H1 (cell line): ENCODE results near the gene PRRT1B. TPM values are rescaled to one million over a fixed set of nuclear protein-coding genes. Genes with fewer than 3 reads are reported as not detected.

ENCODE experiments used
- polyA plus RNA-seq, 7 experiments: library from polyadenylated mRNA; depleted of rRNA in 3 of 7; stranded (reverse) in 5 of 7; unstranded in 2 of 7; fragments of >200 nt in 5 of 7; fragments of 200-250 nt in 2 of 7; gene quantifications; 1 replicate in 5 of 7; 2 replicates in 1 of 7; 4 replicates in 1 of 7; pipeline versions ENCODE4 v1.2.1 to v1.2.3, GENCODE V29; 2011 to 2013; ENCODE audit warnings: missing spikeins in 2 of 7, mixed read lengths in 2 of 7
- total RNA-seq: library from RNA; stranded (reverse); fragmentation: NEBNext Ultra II Directional; extraction: Animal tissue kit (Norgen Biotek cat#: 25700); gene quantifications from 2 replicates; pipeline ENCODE4 v1.2.1, GENCODE V29; 2021
- TF ChIP-seq, protein P1 (sequence below): IDR thresholded peaks from 2 replicates; pipeline ENCODE4 v1.6.1; 2012; ENCODE audit warnings: inconsistent platforms

The PRRT1B gene
- total and polyA plus RNA-seq, 2 of the 8 experiments (the other 6 are each of a cell fraction or from before 2014, with no cell fraction given): 0.30 to 1.2 TPM

DNA sequence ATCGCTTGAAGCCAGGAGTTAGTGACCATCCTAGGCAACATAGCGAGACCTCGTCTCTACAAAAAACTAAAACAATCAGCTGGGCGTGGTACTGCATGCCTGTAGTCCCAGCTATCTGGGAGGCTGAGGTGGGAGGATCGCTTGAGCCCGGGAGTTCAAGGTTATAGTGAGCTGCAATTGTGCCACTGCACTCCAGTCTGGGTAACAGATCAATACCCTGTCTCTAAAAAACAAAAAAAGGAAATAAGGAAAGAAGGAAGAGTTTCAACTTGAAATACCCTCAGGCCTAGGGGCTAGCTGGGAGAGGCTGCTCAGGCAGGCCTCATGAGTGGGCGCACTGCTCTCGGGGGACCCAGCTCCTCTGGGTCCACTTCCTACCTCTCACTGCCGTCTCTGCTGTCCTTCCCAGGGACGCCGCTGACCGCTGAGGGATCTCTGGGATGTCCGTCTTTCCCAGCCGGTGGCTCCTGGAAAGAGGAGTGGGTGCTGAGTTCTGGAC, 56.4 kb downstream of the PRRT1B start (continued):
- TF ChIP-seq, protein P1, sequence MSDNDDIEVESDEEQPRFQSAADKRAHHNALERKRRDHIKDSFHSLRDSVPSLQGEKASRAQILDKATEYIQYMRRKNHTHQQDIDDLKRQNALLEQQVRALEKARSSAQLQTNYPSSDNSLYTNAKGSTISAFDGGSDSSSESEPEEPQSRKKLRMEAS: no peak
